ENCODE data around the gene POC1A.

GRCh38 chr3:52119826-52120225, 34.4 kb downstream of the POC1A start:
- TF ChIP-seq ZNF274 (IDR thresholded peaks at IDR 0.05; ENCODE audit: low read depth, low read length): no peak
- TF ChIP-seq YY1 (IDR thresholded peaks at IDR 0.05; ENCODE audit: insufficient read depth, insufficient read length): no peak

All from NT2/D1 (cell line).